Mesenchymal stem cell (in vitro differentiated cells and primary cell): ENCODE data around the gene ST6GALNAC4.
A peak's percentile ranks its signal among the peaks of the same experiment; 100 is the strongest.

ENCODE experiments used
- DNase-seq: peaks from one replicate; pipeline ENCODE4 v3.0.0-alpha.2; 2013
- H2AFZ ChIP-seq: one replicate; pipeline ENCODE4 v1.6.1; 2013; ENCODE audit warnings: low read depth, mild to moderate bottlenecking, control low read depth, inconsistent platforms, low read length, moderate library complexity
- H2AK5ac ChIP-seq: 2 replicates; pipeline ENCODE4 v1.6.1; 2013; ENCODE audit warnings: low read length, moderate library complexity, mild to moderate bottlenecking, inconsistent platforms; ENCODE audit not compliant: severe bottlenecking
- H2BK120ac ChIP-seq: one replicate; pipeline ENCODE4 v1.6.1; 2013; ENCODE audit warnings: low read depth, mild to moderate bottlenecking, inconsistent platforms, low read length, moderate library complexity
- H2BK12ac ChIP-seq, 2 experiments: one replicate each; pipeline ENCODE4 v1.6.1; 2013; ENCODE audit warnings: inconsistent platforms in 2 of 2, low read length in 2 of 2, mild to moderate bottlenecking in 2 of 2, moderate library complexity in 2 of 2, control low read depth in 1 of 2
- H2BK15ac ChIP-seq: one replicate; pipeline ENCODE4 v1.6.1; 2013; ENCODE audit warnings: mild to moderate bottlenecking, low read depth, inconsistent platforms; ENCODE audit not compliant: poor library complexity, severe bottlenecking
- H2BK5ac ChIP-seq: 2 replicates; pipeline ENCODE4 v1.6.1; 2013; ENCODE audit warnings: low read depth, mild to moderate bottlenecking, low read length, control low read depth, inconsistent platforms; ENCODE audit not compliant: poor library complexity, severe bottlenecking
- H3K14ac ChIP-seq, 2 experiments: one replicate each; pipeline ENCODE4 v1.6.1; 2013; ENCODE audit warnings: inconsistent platforms in 2 of 2, low read length in 2 of 2, control low read depth in 1 of 2, mild to moderate bottlenecking in 1 of 2, moderate library complexity in 1 of 2
- H3K18ac ChIP-seq, 2 experiments: one replicate each; pipeline ENCODE4 v1.6.1; 2013; ENCODE audit warnings: inconsistent platforms in 2 of 2, low read length in 2 of 2, control low read depth in 1 of 2, low read depth in 1 of 2, mild to moderate bottlenecking in 1 of 2
- H3K23ac ChIP-seq, 2 experiments: one replicate each; pipeline ENCODE4 v1.6.1; 2013; ENCODE audit warnings: inconsistent platforms in 2 of 2, low read length in 2 of 2, mild to moderate bottlenecking in 2 of 2, moderate library complexity in 2 of 2, control low read depth in 1 of 2
- H3K27ac ChIP-seq: 2 replicates; pipeline ENCODE4 v1.5.1; 2013; ENCODE audit warnings: mild to moderate bottlenecking, moderate library complexity, low read length, control low read depth, inconsistent platforms; ENCODE audit not compliant: poor library complexity, severe bottlenecking
- H3K27me3 ChIP-seq, 2 experiments: 2 replicates each; pipeline versions ENCODE4 v1.6.1 to v1.7.0; 2013; ENCODE audit warnings: low read length in 2 of 2, mild to moderate bottlenecking in 2 of 2, moderate library complexity in 2 of 2, control low read depth in 1 of 2, inconsistent platforms in 1 of 2; ENCODE audit not compliant: control insufficient read depth in 1 of 2, insufficient read depth in 1 of 2
- H3K36me3 ChIP-seq, 2 experiments: 2 replicates each; pipeline versions ENCODE4 v1.6.1 to v1.7.0; 2013; ENCODE audit warnings: low read length in 2 of 2, control low read depth in 1 of 2, inconsistent platforms in 1 of 2, low read depth in 1 of 2, mild to moderate bottlenecking in 1 of 2; ENCODE audit not compliant: insufficient read depth in 2 of 2, control insufficient read depth in 1 of 2
- H3K4ac ChIP-seq, 2 experiments: one replicate each; pipeline ENCODE4 v1.6.1; 2013; ENCODE audit warnings: inconsistent platforms in 2 of 2, low read length in 2 of 2, mild to moderate bottlenecking in 2 of 2, moderate library complexity in 2 of 2, control low read depth in 1 of 2, low read depth in 1 of 2
- H3K4me1 ChIP-seq: 2 replicates; pipeline ENCODE4 v1.6.1; 2013; ENCODE audit warnings: low read depth, low read length, control low read depth; ENCODE audit not compliant: control insufficient read depth, insufficient read depth
- H3K4me2 ChIP-seq: 2 replicates; pipeline ENCODE4 v1.6.1; 2013; ENCODE audit warnings: low read length, mild to moderate bottlenecking, inconsistent platforms; ENCODE audit not compliant: poor library complexity, severe bottlenecking
- H3K4me3 ChIP-seq, 2 experiments: 2 replicates each; pipeline versions ENCODE4 v1.5.1 to v1.7.0; 2013; ENCODE audit warnings: low read length in 2 of 2, mild to moderate bottlenecking in 2 of 2, control low read depth in 1 of 2, low read depth in 1 of 2; ENCODE audit not compliant: insufficient read depth in 1 of 2
- H3K79me1 ChIP-seq: replicated peaks from 2 replicates; pipeline ENCODE4 v1.6.1; 2013; ENCODE audit warnings: mild to moderate bottlenecking, control low read depth, low read length, inconsistent platforms; ENCODE audit not compliant: poor library complexity, severe bottlenecking
- H3K9ac ChIP-seq: 2 replicates; pipeline ENCODE4 v1.7.0; 2013; ENCODE audit warnings: mild to moderate bottlenecking, low read length, moderate library complexity
- H3K9me3 ChIP-seq: 2 replicates; pipeline ENCODE4 v1.7.0; 2013; ENCODE audit warnings: mild to moderate bottlenecking, low read length; ENCODE audit not compliant: control insufficient read depth
- H4K8ac ChIP-seq: one replicate; pipeline ENCODE4 v1.6.1; 2013; ENCODE audit warnings: inconsistent platforms, mild to moderate bottlenecking, low read length, moderate library complexity
- H4K91ac ChIP-seq: one replicate; pipeline ENCODE4 v1.6.1; 2013; ENCODE audit warnings: mild to moderate bottlenecking, low read length, inconsistent platforms
- WGBS: methylation state at CpG from one replicate; pipeline ENCODE4 v1.1.7; 2013; ENCODE audit warnings: mixed read lengths; 5-methylcytosine and 5-hydroxymethylcytosine counted together

ST6GALNAC4 gene

GRCh38 chr9:127915325-127915752 is 1.5 kb downstream of the ST6GALNAC4 start:
- Histone ChIP-seq H3K9ac (peak overlapping the region; percentile 20), H2BK12ac (peak overlapping the region; percentile 61 to 86), H3K4me1 (peaks cover 42% of the 10 kb centered on the region), H2AFZ (no peak overlapping the region), H3K27me3 (no peaks in the 10 kb centered on the region), H3K4ac (peak overlapping the region in 1 of 2 experiments; percentile 38), H3K27ac (no peak overlapping the region), H3K4me2 (peak overlapping the region; percentile 10), H3K14ac (peak overlapping the region in 1 of 2 experiments; percentile 70), H2AK5ac (peak overlapping the region; percentile 38), H3K23ac (no peak overlapping the region), H4K8ac (no peak overlapping the region), H3K9me3 (no peaks in the 10 kb centered on the region), H3K79me1 (peaks cover 26% of the 10 kb centered on the region), H3K18ac (peak overlapping the region in 1 of 2 experiments; percentile 38), H2BK5ac (no peak overlapping the region), H4K91ac (peak overlapping the region; percentile 43), H2BK120ac (peak overlapping the region; percentile 37), H3K4me3 (peak overlapping the region in 1 of 2 experiments; percentile 94), H3K36me3 (peaks cover 38 to 42% of the 10 kb centered on the region in 2 experiments), H2BK15ac (peak overlapping the region; percentile 12)
- no peak for DNase-seq
- 84% methylated on average over 5 of the region's 5 CpGs for WGBS

DNA sequence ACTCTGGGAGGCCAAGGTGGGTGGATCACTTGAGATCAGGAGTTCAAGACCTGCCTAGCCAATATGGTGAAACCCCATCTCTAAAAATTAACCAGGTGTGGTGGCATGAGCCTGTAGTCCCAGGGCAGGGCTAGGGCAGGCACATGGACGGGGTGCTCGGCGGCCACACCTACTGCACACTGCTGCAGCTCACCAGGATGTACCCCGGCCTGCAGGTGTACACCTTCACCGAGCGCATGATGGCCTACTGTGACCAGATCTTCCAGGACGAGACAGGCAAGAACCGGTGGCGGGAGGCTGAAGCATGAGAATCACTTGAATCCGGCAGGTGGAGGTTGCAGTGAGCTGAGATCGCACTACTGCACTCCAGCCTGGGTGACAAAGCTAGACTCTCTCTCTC is 3.2 kb downstream of the ST6GALNAC4 start:
- H2AFZ ChIP-seq = no peak overlapping the region
- 96% methylated on average over 11 of the region's 11 CpGs for WGBS

DNA sequence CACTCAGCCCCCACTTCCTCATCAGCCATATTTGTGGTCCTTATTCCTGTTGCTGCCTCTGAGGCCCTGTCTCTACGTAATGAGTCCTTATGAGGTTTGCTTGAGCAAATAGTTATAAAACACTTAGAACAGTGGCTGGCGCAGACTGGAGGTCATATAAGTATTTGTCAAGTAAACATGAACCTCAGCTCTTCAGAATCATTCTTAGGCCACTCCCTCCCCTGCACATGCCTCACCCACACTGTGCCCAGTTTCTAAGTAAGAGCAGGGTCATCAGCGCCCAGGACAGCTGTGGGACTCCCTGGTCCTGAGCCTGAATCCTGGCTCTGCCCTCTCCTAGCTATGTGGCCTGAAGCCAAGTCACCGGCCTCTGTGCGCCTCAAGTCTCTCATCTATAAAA is 4.0 kb downstream of the ST6GALNAC4 start:
- Histone ChIP-seq H2BK120ac (no peak overlapping the region), H4K91ac (no peak overlapping the region), H3K14ac (no peak overlapping the region), H3K4me3 (no peak overlapping the region), H2BK5ac (no peak overlapping the region), H2BK12ac (no peak overlapping the region), H2AK5ac (no peak overlapping the region), H4K8ac (no peak overlapping the region), H3K9ac (no peak overlapping the region), H3K23ac (no peak overlapping the region), H2BK15ac (no peak overlapping the region), H2AFZ (no peak overlapping the region), H3K9me3 (no peaks in the 10 kb centered on the region), H3K4me2 (no peak overlapping the region), H3K27me3 (no peaks in the 10 kb centered on the region), H3K4me1 (peaks cover 29% of the 10 kb centered on the region), H3K4ac (no peak overlapping the region), H3K36me3 (peaks cover 58 to 63% of the 10 kb centered on the region in 2 experiments), H3K27ac (no peak overlapping the region), H3K18ac (no peak overlapping the region), H3K79me1 (peaks cover 29% of the 10 kb centered on the region)
- DNase-seq = no peak
- WGBS = 85% methylated on average over 5 of the region's 5 CpGs

More for the DNA sequence above, 3.2 kb downstream of the ST6GALNAC4 start:
- Histone ChIP-seq H3K4ac (no peak overlapping the region), H3K27me3 (no peaks in the 10 kb centered on the region), H3K27ac (no peak overlapping the region), H2BK5ac (no peak overlapping the region), H4K91ac (no peak overlapping the region), H3K9me3 (no peaks in the 10 kb centered on the region), H3K4me1 (peaks cover 35% of the 10 kb centered on the region), H4K8ac (no peak overlapping the region), H3K4me2 (no peak overlapping the region), H3K18ac (no peak overlapping the region), H2AK5ac (no peak overlapping the region), H3K23ac (peak overlapping the region in 1 of 2 experiments; percentile 46), H2BK120ac (no peak overlapping the region), H3K4me3 (no peak overlapping the region), H2BK15ac (no peak overlapping the region), H3K9ac (no peak overlapping the region), H2BK12ac (peak overlapping the region in 1 of 2 experiments; percentile 22), H3K36me3 (peaks cover 50 to 55% of the 10 kb centered on the region in 2 experiments), H3K14ac (no peak overlapping the region), H3K79me1 (peaks cover 29% of the 10 kb centered on the region)
- no peak for DNase-seq

- no peak overlapping the region for H3K9ac ChIP-seq
- H2BK15ac ChIP-seq = no peak overlapping the region
- H3K4me1 ChIP-seq = peaks cover 26% of the 10 kb centered on the region
- no peak overlapping the region for H3K14ac ChIP-seq
- H2AK5ac ChIP-seq = no peak overlapping the region
- no peak overlapping the region for H3K4me2 ChIP-seq
- no peak overlapping the region for H3K18ac ChIP-seq
- WGBS = 98% methylated on average over 31 of the region's 31 CpGs
- H3K36me3 ChIP-seq = peaks cover 61 to 67% of the 10 kb centered on the region in 2 experiments
- H4K91ac ChIP-seq = peak overlapping the region; percentile 31
- no peak overlapping the region for H3K4ac ChIP-seq
- no peak overlapping the region for H3K23ac ChIP-seq
- no peak overlapping the region for H3K4me3 ChIP-seq
- no peak overlapping the region for H2BK5ac ChIP-seq
- H3K27me3 ChIP-seq = no peaks in the 10 kb centered on the region
- no peaks in the 10 kb centered on the region for H3K9me3 ChIP-seq
- no peak overlapping the region for H2AFZ ChIP-seq
- H4K8ac ChIP-seq = no peak overlapping the region
- no peak for DNase-seq
- no peak overlapping the region for H2BK120ac ChIP-seq
- no peak overlapping the region for H2BK12ac ChIP-seq
- peaks cover 29% of the 10 kb centered on the region for H3K79me1 ChIP-seq
- H3K27ac ChIP-seq = no peak overlapping the region
Measured at GRCh38 chr9:127912296-127912695, 4.5 kb downstream of the ST6GALNAC4 start.
